MCF 10A (cell line): ENCODE measurements around the gene CYTH3. TPM values are rescaled to one million over a fixed set of nuclear protein-coding genes. Genes with fewer than 3 reads are reported as not detected.

ENCODE experiments used
- BruUV-seq: library from RNA; stranded (reverse); fragments of 400-500 nt; replicated peaks from 2 replicates; lab custom pipeline; 2021; lab: Mats Ljungman, UMichigan
- CTCF ChIA-PET: fragments of 300-600 bp; sonication (Branson Sonifier 250); formaldehyde crosslinking; extraction: SDS; loops from one replicate; lab custom pipeline; 2021; ENCODE audit warnings: antibody characterized with exemption, inconsistent platforms; lab: Yijun Ruan, JAX
- POLR2A ChIA-PET: fragments of 300-600, 350-650 bp; sonication (Branson Sonifier 250); formaldehyde crosslinking; extraction: SDS; loops from one replicate; lab custom pipeline; 2020; ENCODE audit warnings: antibody characterized with exemption, inconsistent platforms; lab: Yijun Ruan, JAX
- DNase-seq: peaks from one replicate; pipeline ENCODE4 v3.0.0-alpha.2; 2018; ENCODE audit not compliant: unreplicated experiment
- H3K27ac Mint-ChIP-seq: one replicate; pipeline ENCODE4 v1.8.0; 2022; ENCODE audit warnings: mild to moderate bottlenecking, low read depth, mixed read lengths; ENCODE audit not compliant: unreplicated experiment
- H3K27me3 Mint-ChIP-seq: one replicate; pipeline ENCODE4 v1.8.0; 2022; ENCODE audit warnings: mixed read lengths; ENCODE audit not compliant: insufficient read depth, unreplicated experiment
- H3K36me3 Mint-ChIP-seq: one replicate; pipeline ENCODE4 v1.8.0; 2022; ENCODE audit warnings: mild to moderate bottlenecking, moderate library complexity, mixed read lengths; ENCODE audit not compliant: insufficient read depth, unreplicated experiment
- H3K4me1 Mint-ChIP-seq: one replicate; pipeline ENCODE4 v1.8.0; 2022; ENCODE audit warnings: mixed read lengths; ENCODE audit not compliant: insufficient read depth, unreplicated experiment
- H3K4me3 Mint-ChIP-seq: one replicate; pipeline ENCODE4 v1.8.0; 2022; ENCODE audit warnings: mild to moderate bottlenecking, moderate library complexity, mixed read lengths; ENCODE audit not compliant: unreplicated experiment
- H3K9me3 Mint-ChIP-seq: one replicate; pipeline ENCODE4 v1.8.0; 2022; ENCODE audit warnings: mixed read lengths; ENCODE audit not compliant: unreplicated experiment
- intact Hi-C: fragments of 100-400 bp; cut with micrococcal nuclease; formaldehyde crosslinking; loops from 2 replicates; pipeline ENCODE4 v1.14.1; 2022
- total RNA-seq: library from RNA; stranded (reverse); gene quantifications from 2 replicates; pipeline ENCODE4 v1.2.3, GENCODE V29; 2022
- TF ChIP-seq, protein P1 (sequence below): fragments of 200-600 bp; IDR thresholded peaks from one replicate; pipeline ENCODE4 v1.8.0; 2022; ENCODE audit warnings: antibody characterized with exemption, mild to moderate bottlenecking; ENCODE audit not compliant: unreplicated experiment

CYTH3 gene
- total RNA-seq, 1 experiment from 2014 or later: 23.5 TPM

DNA sequence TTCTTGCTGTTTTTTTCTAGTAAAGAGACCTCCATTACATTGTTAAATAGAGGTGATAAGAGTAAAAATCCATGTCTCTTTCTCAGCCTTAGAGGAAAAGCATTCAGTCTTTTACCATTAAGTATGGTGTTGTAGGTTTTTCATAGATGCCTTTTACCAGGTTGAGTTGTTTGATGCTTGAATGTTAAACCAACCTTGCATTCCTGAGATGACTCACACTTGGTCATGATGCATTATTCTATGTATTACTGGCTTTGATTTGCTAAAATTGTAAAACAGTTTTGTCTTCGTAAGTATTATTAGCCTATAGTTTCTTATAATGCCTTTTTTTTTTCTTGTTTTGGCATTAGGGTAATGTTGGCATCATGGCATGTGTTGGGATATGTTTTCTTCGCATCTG, 151.3 kb downstream of the CYTH3 start:
- TF ChIP-seq, protein P1, sequence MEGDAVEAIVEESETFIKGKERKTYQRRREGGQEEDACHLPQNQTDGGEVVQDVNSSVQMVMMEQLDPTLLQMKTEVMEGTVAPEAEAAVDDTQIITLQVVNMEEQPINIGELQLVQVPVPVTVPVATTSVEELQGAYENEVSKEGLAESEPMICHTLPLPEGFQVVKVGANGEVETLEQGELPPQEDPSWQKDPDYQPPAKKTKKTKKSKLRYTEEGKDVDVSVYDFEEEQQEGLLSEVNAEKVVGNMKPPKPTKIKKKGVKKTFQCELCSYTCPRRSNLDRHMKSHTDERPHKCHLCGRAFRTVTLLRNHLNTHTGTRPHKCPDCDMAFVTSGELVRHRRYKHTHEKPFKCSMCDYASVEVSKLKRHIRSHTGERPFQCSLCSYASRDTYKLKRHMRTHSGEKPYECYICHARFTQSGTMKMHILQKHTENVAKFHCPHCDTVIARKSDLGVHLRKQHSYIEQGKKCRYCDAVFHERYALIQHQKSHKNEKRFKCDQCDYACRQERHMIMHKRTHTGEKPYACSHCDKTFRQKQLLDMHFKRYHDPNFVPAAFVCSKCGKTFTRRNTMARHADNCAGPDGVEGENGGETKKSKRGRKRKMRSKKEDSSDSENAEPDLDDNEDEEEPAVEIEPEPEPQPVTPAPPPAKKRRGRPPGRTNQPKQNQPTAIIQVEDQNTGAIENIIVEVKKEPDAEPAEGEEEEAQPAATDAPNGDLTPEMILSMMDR: no peak
- Mint-ChIP-seq H3K4me1 (no peaks in the 10 kb centered on the region), H3K27ac (no peak overlapping the region), H3K4me3 (no peak overlapping the region), H3K27me3 (no peaks in the 10 kb centered on the region), H3K9me3 (peaks cover 11% of the 10 kb centered on the region), H3K36me3 (peaks cover 95% of the 10 kb centered on the region)
- intact Hi-C loops: no loop called here
- ChIA-PET POLR2A (no interaction called here), CTCF (no interaction called here)
- BruUV-seq: no TSS peak
- peak; percentile 13 for DNase-seq

DNA sequence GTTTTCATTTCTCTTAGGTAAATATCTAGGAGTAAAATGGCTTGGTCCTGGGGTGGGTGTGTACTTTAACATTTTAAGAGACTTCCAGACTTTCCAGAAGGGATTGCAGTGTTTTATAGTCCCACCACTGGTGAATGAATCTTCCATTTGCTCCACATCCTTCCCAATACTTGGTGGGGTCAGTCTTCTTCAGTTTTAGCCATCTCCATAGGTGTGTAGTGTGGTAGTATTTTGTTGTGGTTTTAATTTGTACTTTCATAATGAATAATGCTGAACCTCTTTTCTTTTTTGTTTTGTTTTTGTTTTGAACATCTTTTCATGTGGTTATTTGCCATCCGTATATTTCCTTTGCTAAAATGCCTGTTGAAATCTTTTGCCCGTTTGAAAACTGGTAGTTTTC, 154.9 kb downstream of the CYTH3 start:
- intact Hi-C loops: no loop called here
- H3K9me3 Mint-ChIP-seq: peaks cover 11% of the 10 kb centered on the region
- ChIA-PET CTCF (interaction anchor here (0.6 kb wide), 1 partner anchor 9 kb away, joined by 3 read pairs; no protein-coding TSS in a partner anchor), POLR2A (interaction anchor here (0.7 kb wide), 2 partner anchors 14 to 41 kb away, joined by 3 read pairs; no protein-coding TSS in a partner anchor)
- peak overlapping the region; percentile 62 for H3K27ac Mint-ChIP-seq
- peaks cover 96% of the 10 kb centered on the region for H3K36me3 Mint-ChIP-seq
- H3K4me1 Mint-ChIP-seq: no peaks in the 10 kb centered on the region
- no peak overlapping the region for H3K4me3 Mint-ChIP-seq
- no peaks in the 10 kb centered on the region for H3K27me3 Mint-ChIP-seq
- DNase-seq: no peak
- no TSS peak for BruUV-seq
- TF ChIP-seq, protein P1: no peak

DNA sequence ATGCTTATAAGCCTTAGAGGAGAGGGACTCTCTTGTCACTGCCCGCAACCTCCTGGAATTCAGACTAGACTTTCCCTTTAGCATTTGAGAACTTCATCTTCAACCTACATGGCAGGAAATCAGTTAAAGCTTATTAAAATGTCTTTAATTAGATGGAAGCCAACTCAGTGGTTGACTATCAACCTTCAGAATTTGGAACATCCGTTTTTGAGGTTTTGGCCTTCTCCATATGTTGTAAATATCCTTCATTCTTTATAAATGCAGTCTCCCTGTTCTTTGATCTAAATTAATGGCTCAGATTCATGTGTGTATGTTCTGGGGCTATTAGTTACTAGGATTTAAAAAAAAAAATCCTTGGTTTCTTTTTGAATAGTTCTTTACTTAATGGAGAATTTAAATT, 156.2 kb downstream of the CYTH3 start:
- DNase-seq: no peak
- Mint-ChIP-seq H3K9me3 (no peaks in the 10 kb centered on the region), H3K27me3 (no peaks in the 10 kb centered on the region), H3K27ac (no peak overlapping the region), H3K36me3 (peaks cover 96% of the 10 kb centered on the region), H3K4me1 (no peaks in the 10 kb centered on the region), H3K4me3 (no peak overlapping the region)
- intact Hi-C loops: no loop called here
- ChIA-PET CTCF (interaction anchor here (0.5 kb wide), 1 partner anchor 235 kb away, joined by 3 read pairs; no protein-coding TSS in a partner anchor), POLR2A (interaction anchor here (1.8 kb wide), 1 partner anchor 9 kb away, joined by 5 read pairs; no protein-coding TSS in a partner anchor)
- TF ChIP-seq, protein P1: no peak
- no TSS peak for BruUV-seq

Other genes with a start within 250 kb of the CYTH3 start
- 0.42 TPM in 1 of 2 replicates, not detected in the other for gene ANKRD61, start 241.2 kb downstream of the CYTH3 start, total RNA-seq
- gene EIF2AK1, start 213.4 kb downstream of the CYTH3 start, total RNA-seq: 92.1 and 107 TPM in 2 replicates
- gene USP42, start 167.7 kb downstream of the CYTH3 start, total RNA-seq: 10.0 and 11.6 TPM in 2 replicates
- 25.2 and 25.7 TPM in 2 replicates for gene FAM220A, start 76.3 kb upstream of the CYTH3 start, total RNA-seq
- gene RAC1, start 101.9 kb upstream of the CYTH3 start, total RNA-seq: 236 and 278 TPM in 2 replicates
- 28.9 and 29.5 TPM in 2 replicates for gene DAGLB, start 175.3 kb upstream of the CYTH3 start, total RNA-seq
- 164 and 243 TPM in 2 replicates for gene KDELR2, start 211.5 kb upstream of the CYTH3 start, total RNA-seq